GM23338 (cell line): Measurements from ENCODE around the gene CDKAL1.

Source experiments
- CREB1 ChIP-seq: fragments of 250-450 bp; sonication (Bioruptor Pico); IDR thresholded peaks from 2 replicates; pipeline ENCODE4 v1.5.0; 2020; ENCODE audit warnings: low read depth, mild to moderate bottlenecking, moderate library complexity
- CTCF ChIP-seq, 2 experiments: fragments of 200-600 bp in 1 of 2; sonication (generic) in 1 of 2; conservative IDR thresholded peaks; 2 replicates each; pipeline versions ENCODE4 v1.5.1 to v1.6.1; 2016 to 2017; ENCODE audit warnings: antibody characterized with exemption in 2 of 2, low read depth in 2 of 2, mild to moderate bottlenecking in 2 of 2, moderate library complexity in 1 of 2
- ETS1 ChIP-seq: IDR thresholded peaks from 2 replicates; pipeline ENCODE4 v1.6.1; 2016; ENCODE audit warnings: antibody characterized with exemption
- EZH2 ChIP-seq: fragments of 200-600 bp; sonication (generic); IDR thresholded peaks from one replicate; pipeline ENCODE4 v1.8.0; 2017; ENCODE audit warnings: antibody characterized with exemption, mild to moderate bottlenecking, low read depth; ENCODE audit not compliant: unreplicated experiment
- EZH2phosphoT487 ChIP-seq: fragments of 200-600 bp; sonication (generic); IDR thresholded peaks from one replicate; pipeline ENCODE4 v1.8.1; 2018; ENCODE audit warnings: antibody characterized with exemption; ENCODE audit not compliant: unreplicated experiment
- JUNB ChIP-seq: IDR thresholded peaks from one replicate; pipeline ENCODE4 v1.6.1; 2016; ENCODE audit warnings: antibody characterized with exemption; ENCODE audit not compliant: unreplicated experiment
- NANOG ChIP-seq: IDR thresholded peaks from 2 replicates; pipeline ENCODE4 v1.6.1; 2016; ENCODE audit warnings: antibody characterized with exemption, borderline replicate concordance
- POLR2AphosphoS5 ChIP-seq: IDR thresholded peaks from 2 replicates; pipeline ENCODE4 v1.6.1; 2016; ENCODE audit warnings: antibody characterized with exemption, low read depth
- REST ChIP-seq: IDR thresholded peaks from one replicate; pipeline ENCODE4 v1.6.1; 2018; ENCODE audit warnings: antibody characterized with exemption; ENCODE audit not compliant: unreplicated experiment
- STAT1 ChIP-seq: IDR thresholded peaks from one replicate; pipeline ENCODE4 v1.6.1; 2016; ENCODE audit warnings: antibody characterized with exemption; ENCODE audit not compliant: unreplicated experiment
- ZNF114 ChIP-seq: fragments of 250-450 bp; sonication (Bioruptor Pico); IDR thresholded peaks from 2 replicates; pipeline ENCODE4 v1.5.0; 2020; ENCODE audit warnings: mild to moderate bottlenecking, moderate library complexity

GRCh38 chr6:21115111-21115510 is 580.9 kb downstream of the CDKAL1 start:
- TF ChIP-seq POLR2AphosphoS5 (no peak), CTCF (conservative IDR thresholded peaks at IDR 0.05; ENCODE audit: low read depth in 2 of 2) (no peak), REST (no peak), EZH2 (no peak), NANOG (no peak), CREB1 (CRISPR knock-in tag) (no peak), EZH2phosphoT487 (no peak), ETS1 (no peak), JUNB (no peak), STAT1 (no peak), ZNF114 (no peak)
